ENCODE data around the gene CD38.

GRCh38 chr4:15755321-15756155, 22.6 kb upstream of the CD38 start:
- TF ChIP-seq CTCF (IDR thresholded peaks at IDR 0.05; ENCODE audit: borderline replicate concordance, extremely low read depth, low read length, poor library complexity, severe bottlenecking) = no peak
- no peak for TF ChIP-seq EZH2 (IDR thresholded peaks at IDR 0.05; ENCODE audit: borderline replicate concordance, low read depth, low read length, severe bottlenecking)
